GM19395 (cell line): ENCODE data around the gene CH25H.

Experiments used
- ATAC-seq: cut with Tn5 transposase; IDR thresholded peaks from one replicate; pipeline ENCODE4 v1.9.1; 2021; ENCODE audit warnings: mild to moderate bottlenecking, moderate library complexity; ENCODE audit not compliant: unreplicated experiment

CH25H gene

DNA sequence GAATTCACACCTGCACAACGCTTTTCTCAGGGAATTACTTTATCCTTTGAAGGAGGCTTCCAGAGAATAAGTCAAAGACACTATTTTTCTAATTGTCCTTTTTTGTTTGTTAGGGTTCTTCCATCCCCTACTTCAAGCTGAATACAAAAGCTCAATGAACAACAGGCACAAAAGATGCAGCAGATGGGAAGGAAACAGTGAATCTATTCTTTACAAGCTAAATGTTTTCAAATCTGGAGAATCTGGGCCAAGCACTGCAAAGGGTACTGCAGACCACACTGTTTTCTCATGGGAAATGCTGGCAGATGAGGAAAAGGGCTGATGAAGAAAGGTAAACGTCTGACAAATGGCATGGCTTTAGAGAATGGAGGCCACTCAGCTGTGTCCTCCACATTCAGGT is 25.9 kb upstream of the CH25H start:
- no peak for ATAC-seq

DNA sequence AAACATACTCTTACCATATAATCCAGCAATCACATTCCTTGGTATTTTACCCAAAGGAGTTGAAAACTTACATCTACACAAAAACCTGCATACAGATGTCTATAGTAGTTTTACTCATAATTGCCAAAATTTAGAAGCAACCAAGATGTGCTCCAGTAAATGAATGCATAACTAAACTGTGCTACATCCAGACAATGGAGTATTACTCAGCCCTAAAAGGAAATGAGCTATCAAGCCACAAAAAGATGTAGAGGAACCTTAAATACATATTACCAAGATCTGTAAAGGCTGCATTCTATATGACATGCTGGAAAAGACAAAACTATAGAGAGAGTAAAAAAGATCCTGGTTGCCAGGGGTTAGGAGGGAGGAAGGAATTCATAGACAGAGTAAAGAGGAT is 21.8 kb upstream of the CH25H start:
- no peak for ATAC-seq

GRCh38 chr10:89228146-89228545 is 21.0 kb upstream of the CH25H start:
- no peak for ATAC-seq

- no peak for ATAC-seq
Measured at GRCh38 chr10:89226891-89227290, 19.8 kb upstream of the CH25H start.

GRCh38 chr10:89224739-89225443 is 17.8 kb upstream of the CH25H start:
- no peak for ATAC-seq

DNA sequence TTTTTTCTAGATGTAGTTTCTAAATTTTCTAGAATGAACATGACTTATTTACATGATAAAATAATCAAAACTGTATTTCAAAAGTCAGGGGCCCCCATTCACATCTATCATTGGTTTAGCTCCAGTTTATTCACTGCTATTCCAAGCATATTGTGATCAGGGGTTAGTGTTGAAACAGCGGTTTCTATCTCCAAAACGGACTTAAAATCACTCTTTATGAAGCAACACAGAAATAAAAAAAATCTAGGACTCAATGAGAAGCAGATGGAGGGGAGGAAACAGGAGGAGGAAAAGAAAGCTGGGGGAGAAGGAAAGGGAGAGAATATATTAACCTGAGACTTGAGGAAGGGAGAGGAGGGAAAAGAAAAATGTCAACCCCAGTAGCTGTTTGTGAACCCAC is 14.8 kb upstream of the CH25H start:
- ATAC-seq, result no peak

- no peak for ATAC-seq
Measured at GRCh38 chr10:89219513-89220218, 12.5 kb upstream of the CH25H start.

DNA sequence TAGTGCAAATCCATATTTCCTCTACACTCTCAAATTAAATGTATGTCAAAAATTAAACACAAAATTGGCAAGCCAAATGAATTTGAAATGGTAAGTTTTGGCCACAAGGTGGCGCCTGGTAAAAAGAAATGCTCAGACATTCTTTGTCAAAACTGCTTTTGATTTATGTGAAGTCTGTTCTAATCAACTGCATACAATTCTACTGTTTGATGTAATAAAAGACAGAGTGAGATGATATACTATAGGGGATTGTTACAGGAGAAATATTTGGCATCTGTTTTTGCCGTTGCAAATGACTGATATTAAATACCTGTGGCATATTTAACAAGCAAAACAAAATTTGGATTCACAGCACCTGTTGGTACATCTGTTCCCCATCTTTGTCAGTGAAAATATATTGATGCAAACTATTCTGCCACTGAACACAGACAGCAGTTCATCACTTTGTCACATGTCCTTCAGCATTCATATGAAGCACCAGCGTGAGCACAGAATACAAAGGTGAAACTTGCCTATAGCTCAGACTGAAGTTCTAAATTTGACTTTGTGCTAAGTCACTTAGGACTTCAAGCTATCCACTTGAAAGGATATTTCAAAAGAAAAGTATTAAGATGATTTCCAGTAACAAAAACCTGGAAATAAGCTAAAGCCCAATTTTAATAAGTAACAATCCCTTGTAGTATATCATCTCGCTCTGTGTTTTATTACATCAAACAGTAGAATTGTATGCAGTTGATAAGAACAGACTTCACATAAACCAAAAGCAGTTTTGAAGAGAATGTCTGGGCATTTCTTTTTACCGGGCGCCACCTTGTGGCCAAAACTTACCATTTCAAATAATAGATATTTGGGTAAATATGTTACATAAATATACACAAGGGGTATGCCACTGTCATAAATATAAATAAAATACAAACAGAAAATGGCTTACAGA is 10.2 kb upstream of the CH25H start:
- ATAC-seq, result no peak

- ATAC-seq, result no peak
Measured at GRCh38 chr10:89216056-89216455, 8.9 kb upstream of the CH25H start.

- no peak for ATAC-seq
Measured at GRCh38 chr10:89215511-89215910, 8.4 kb upstream of the CH25H start.

- ATAC-seq, result no peak
Measured at GRCh38 chr10:89214566-89215165, 7.5 kb upstream of the CH25H start.

DNA sequence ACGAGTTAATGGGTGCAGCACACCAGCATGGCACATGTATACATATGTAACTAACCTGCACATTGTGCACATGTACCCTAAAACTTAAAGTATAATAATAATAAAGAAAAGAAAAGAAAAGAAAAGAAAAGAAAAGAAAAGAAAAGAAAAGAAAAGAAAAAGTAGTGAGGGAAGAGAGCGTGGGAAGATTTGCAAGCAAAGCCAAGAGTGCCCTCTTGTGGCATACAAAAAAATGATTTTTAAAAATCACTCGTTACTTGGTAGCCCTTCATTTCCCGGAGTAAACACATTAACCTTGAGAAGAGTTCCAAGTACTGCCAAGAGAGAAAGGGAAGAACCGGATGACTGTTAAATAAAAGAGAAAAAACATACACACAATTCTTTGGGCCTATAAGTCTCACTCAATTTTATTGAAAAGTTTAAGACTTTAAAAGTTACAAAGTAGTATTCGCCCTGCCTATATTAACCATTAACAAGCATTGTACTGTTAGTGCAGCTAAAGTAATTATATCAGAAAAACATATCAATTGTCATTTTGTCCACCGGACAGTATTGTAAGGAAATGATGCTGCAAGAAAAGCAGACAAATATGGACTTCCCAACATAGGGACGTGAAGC is 6.2 kb upstream of the CH25H start:
- no peak for ATAC-seq

DNA sequence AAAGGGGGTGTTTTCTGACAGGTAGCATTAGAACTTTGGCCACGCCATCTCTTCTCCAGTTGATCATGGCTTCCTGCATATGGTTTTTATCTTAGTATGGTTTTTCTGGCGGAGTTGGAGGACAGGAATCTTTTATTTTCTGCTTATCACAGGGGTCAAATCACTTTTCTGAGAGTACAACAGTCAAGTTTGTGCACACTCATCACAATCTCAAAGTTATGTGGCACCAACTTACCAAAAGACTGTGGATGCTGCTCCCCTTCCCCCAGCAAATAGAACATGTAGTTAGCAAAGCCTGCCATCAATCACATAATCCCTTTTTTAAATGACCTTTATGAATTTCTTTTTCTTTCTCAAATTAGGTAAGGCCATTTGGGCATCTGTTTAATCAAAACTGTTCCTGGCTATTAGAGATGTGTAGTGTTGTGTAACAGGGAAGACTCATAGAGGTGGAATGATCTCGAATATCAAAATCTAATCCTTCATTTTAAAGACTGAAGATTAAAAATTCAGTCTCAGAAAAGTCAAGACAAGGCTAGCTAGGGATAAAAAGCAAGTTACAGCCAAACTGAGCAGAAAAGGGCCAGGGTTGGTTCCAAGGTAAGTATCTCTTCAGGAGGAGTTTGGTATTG is 3.8 kb upstream of the CH25H start:
- ATAC-seq, result no peak

DNA sequence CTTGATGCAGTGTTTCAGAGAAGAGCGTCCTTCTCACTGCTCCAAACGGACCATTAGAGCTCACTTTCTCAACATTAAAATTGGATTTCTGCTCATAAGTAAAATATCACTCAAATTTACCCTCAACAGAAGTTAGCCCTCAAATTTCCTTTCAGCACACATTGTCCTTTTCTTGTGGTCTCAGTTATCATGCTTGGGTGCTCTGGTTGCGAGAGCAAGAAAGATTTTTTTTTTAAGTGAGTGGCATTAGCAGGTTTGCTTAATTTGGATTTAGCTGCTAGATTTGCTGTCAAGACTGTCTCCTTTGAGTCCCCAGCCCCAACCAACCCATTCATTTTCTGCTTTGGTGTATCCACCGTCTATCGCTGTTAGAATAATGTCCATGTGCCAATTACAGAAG is 2.6 kb upstream of the CH25H start:
- no peak for ATAC-seq

DNA sequence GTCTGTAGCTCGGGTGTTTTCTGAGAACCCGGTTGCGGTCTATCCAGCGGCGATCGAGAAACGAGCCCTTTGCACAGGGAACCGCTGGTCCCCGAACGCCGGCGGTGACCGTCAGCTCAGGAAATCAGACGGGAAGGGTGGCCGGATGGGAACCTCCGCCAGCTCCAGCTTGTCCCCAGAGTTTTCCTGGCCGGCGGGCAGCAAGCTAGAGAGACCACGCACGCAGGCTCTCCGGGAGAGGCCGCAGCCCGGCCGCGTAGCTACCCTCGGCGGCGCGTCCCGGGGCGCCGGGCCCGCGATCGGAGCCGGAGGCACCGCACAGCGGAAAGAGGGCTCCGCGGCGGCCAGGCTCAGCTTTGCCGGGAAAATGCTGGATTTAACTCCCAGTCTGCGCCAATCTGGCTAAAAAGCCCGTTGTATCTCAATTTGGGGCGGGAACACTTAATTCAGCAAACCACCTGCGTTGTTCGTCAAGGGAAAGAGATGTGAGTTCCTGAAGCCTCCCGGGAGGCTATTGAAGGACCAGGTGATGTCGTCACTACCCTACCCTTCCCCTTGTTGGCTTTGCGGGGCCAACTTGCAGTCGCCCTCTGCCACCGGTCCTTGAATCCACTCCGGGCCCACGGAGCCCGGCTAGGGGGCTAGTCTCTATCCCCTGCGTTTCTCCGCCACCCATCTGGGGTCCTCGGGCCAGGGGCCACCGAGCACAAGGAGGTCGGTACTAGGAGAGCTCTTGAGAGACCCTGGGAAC is 859 bp upstream of the CH25H start:
- peak; percentile 36 for ATAC-seq

DNA sequence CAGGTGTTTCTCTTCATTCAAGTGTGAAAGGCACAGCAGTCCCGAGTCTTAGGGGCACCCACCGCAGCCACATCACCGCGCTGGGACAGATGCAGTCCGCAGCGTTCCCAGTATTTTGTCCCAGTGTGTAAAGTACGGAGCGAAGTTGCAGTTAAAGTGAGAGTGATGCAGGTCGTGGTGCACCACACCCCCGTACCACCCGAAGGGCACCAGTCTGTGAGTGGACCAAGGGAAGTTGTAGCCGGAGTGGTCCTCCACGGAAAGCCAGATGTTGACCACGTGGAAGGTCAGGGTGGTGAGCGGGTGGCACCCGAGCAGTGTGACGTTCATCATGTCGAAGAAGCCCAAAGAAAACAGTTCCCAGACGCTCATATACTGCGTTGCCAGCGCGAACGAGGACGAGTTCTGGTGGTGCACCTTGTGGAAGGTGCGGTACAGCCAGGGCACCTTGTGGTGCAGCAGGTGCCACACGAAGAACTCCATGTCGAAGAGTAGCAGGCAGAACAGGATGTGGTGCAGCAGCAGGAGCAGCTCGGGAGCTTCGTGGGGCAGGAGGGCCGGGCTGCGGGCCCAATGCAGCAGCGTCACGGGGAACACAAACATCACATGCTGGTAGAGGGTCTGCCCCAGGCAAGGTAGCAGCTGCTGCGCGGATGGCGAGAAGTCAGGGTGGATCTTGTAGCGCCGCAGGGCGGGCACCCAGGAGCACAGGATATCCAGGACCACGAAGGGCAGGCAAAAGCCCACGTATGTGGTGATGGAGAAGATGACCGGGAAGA is 526 bp downstream of the CH25H start:
- peak; percentile 29 for ATAC-seq

- ATAC-seq, result no peak
Measured at GRCh38 chr10:89204621-89205185, 2.4 kb downstream of the CH25H start.

- no peak for ATAC-seq
Measured at GRCh38 chr10:89203237-89203636, 3.9 kb downstream of the CH25H start.
